Testis (tissue), 3 donors: ENCODE data around the gene ASB13. TPM values are rescaled to one million over a fixed set of nuclear protein-coding genes. Genes with fewer than 3 reads are reported as not detected.

Experiments used
- DNase-seq: peaks from one replicate; pipeline ENCODE4 v3.0.0-alpha.2; 2019
- H3K27ac ChIP-seq, 2 donors: fragments of 200-600 bp; sonication (generic); one replicate each; pipeline ENCODE4 v1.5.1; 2019
- H3K27me3 ChIP-seq: fragments of 200-600 bp; sonication (generic); one replicate; pipeline ENCODE4 v1.5.1; 2019
- H3K36me3 ChIP-seq: fragments of 200-600 bp; sonication (generic); one replicate; pipeline ENCODE4 v1.5.1; 2017; ENCODE audit warnings: low read depth; ENCODE audit errors: missing control alignments
- H3K4me1 ChIP-seq: fragments of 200-600 bp; sonication (generic); one replicate; pipeline ENCODE4 v1.5.1; 2019
- H3K4me3 ChIP-seq, 2 donors: fragments of 200-600 bp; sonication (generic); one replicate each; pipeline ENCODE4 v1.5.1; 2017 to 2019
- H3K9me3 ChIP-seq: fragments of 200-600 bp; sonication (generic); one replicate; pipeline ENCODE4 v1.5.1; 2017
- CTCF ChIP-seq, 3 experiments: fragments of 450-650 bp in 2 of 3; fragments of 200-600 bp in 1 of 3; sonication (generic) in 1 of 3; IDR thresholded peaks; one replicate each; pipeline ENCODE4 v1.5.1; 2016 to 2019; ENCODE audit warnings: antibody characterized with exemption in 3 of 3, mild to moderate bottlenecking in 2 of 3, moderate library complexity in 1 of 3
- POLR2A ChIP-seq: fragments of 450-650 bp; IDR thresholded peaks from one replicate; pipeline ENCODE4 v1.6.1; 2017; ENCODE audit warnings: antibody characterized with exemption, mild to moderate bottlenecking, moderate library complexity
- WGBS, 2 donors: methylation state at CpG; one replicate each; pipeline ENCODE4 v1.1.5; 2018; 5-methylcytosine and 5-hydroxymethylcytosine counted together
- intact Hi-C: fragments of 100-400 bp; cut with DNase I; formaldehyde crosslinking; loops from one replicate; pipeline ENCODE4 v1.15.1; 2023; ENCODE audit warnings: low total_unique reads
- polyA plus RNA-seq: library from polyadenylated mRNA; stranded (reverse); fragments of 350-450 nt; fragmentation: Illumina TruSeq; extraction: RNeasy Lipid Tissue Mini Kit (QIAGEN cat#74804); gene quantifications from one replicate; pipeline ENCODE4 v1.2.3, GENCODE V29; 2014; ENCODE audit warnings: low read depth, low replicate concordance; ENCODE audit not compliant: insufficient read depth
- total RNA-seq, 2 donors: library from RNA; depleted of rRNA; stranded (reverse); fragments of >200 nt; gene quantifications; one replicate each; pipeline ENCODE4 v1.2.3, GENCODE V29; 2016

ASB13 gene
- total and polyA plus RNA-seq, 3 donors from 2014 or later, result 9.4 to 14.1 (median 12.3) TPM

- Histone ChIP-seq H3K9me3 (no peaks in the 10 kb centered on the region), H3K27ac (no peak overlapping the region), H3K27me3 (no peaks in the 10 kb centered on the region), H3K4me3 (no peak overlapping the region), H3K4me1 (no peaks in the 10 kb centered on the region), H3K36me3 (no peaks in the 10 kb centered on the region)
- DNase-seq, result no peak
- no peak for TF ChIP-seq CTCF (IDR thresholded peaks at IDR 0.05)
- no peak for TF ChIP-seq POLR2A
- intact Hi-C loops, result no loop called here
- WGBS, 2 donors, result 76 to 80% methylated on average over 7 to 8 of the region's 8 CpGs
Measured at GRCh38 chr10:5670662-5671375, 4.4 kb upstream of the ASB13 start.

- DNase-seq, result no peak
- H3K9me3 ChIP-seq, result no peaks in the 10 kb centered on the region
- no peak for TF ChIP-seq CTCF (IDR thresholded peaks at IDR 0.05)
- no peak for TF ChIP-seq POLR2A
- intact Hi-C loops, result no loop called here
- WGBS, 2 donors, result 80 to 95% methylated on average over 1 of the region's 1 CpG
- H3K4me3 ChIP-seq, result no peak overlapping the region
- H3K27ac ChIP-seq, result no peak overlapping the region
- H3K27me3 ChIP-seq, result no peaks in the 10 kb centered on the region
- H3K4me1 ChIP-seq, result no peaks in the 10 kb centered on the region
- H3K36me3 ChIP-seq, result no peaks in the 10 kb centered on the region
Measured at GRCh38 chr10:5669604-5670003, 3.2 kb upstream of the ASB13 start.

GRCh38 chr10:5668429-5668828 lies 2.0 kb upstream of the ASB13 start:
- 87 to 91% methylated on average over 4 of the region's 4 CpGs for WGBS, 2 donors
- Histone ChIP-seq H3K36me3 (no peaks in the 10 kb centered on the region), H3K4me3 (no peak overlapping the region), H3K4me1 (no peaks in the 10 kb centered on the region), H3K9me3 (no peaks in the 10 kb centered on the region), H3K27ac (no peak overlapping the region), H3K27me3 (no peaks in the 10 kb centered on the region)
- no peak for DNase-seq
- intact Hi-C loops, result no loop called here
- no peak for TF ChIP-seq POLR2A
- no peak for TF ChIP-seq CTCF (IDR thresholded peaks at IDR 0.05)

- TF ChIP-seq POLR2A (no peak), CTCF (IDR thresholded peaks at IDR 0.05) (no peak)
- no peaks in the 10 kb centered on the region for H3K9me3 ChIP-seq
- H3K27me3 ChIP-seq, result no peaks in the 10 kb centered on the region
- H3K4me3 ChIP-seq, result peak overlapping the region; percentile 87 to 89
- intact Hi-C loops, result no loop called here
- H3K36me3 ChIP-seq, result no peaks in the 10 kb centered on the region
- H3K27ac ChIP-seq, result no peak overlapping the region
- no peak for DNase-seq
- 30 to 37% methylated on average over 15 of the region's 15 CpGs for WGBS, 2 donors
- H3K4me1 ChIP-seq, result no peaks in the 10 kb centered on the region
Measured at GRCh38 chr10:5666841-5667630, 641 bp upstream of the ASB13 start.
